ENCODE measurements around the gene CAMTA1. TPM values are rescaled to one million over a fixed set of nuclear protein-coding genes. Genes with fewer than 3 reads are reported as not detected.
"Not testable (repeated sequence)": the region's sequence is repeated elsewhere in the genome, so short reads cannot be mapped to it uniquely, and the experiment has no call there.

CAMTA1 gene
- total and polyA plus RNA-seq, 9 of the 15 experiments (the other 6 are each of a cell fraction or from before 2014, with no cell fraction given) = 43.9 to 161 (median 65.9) TPM

DNA sequence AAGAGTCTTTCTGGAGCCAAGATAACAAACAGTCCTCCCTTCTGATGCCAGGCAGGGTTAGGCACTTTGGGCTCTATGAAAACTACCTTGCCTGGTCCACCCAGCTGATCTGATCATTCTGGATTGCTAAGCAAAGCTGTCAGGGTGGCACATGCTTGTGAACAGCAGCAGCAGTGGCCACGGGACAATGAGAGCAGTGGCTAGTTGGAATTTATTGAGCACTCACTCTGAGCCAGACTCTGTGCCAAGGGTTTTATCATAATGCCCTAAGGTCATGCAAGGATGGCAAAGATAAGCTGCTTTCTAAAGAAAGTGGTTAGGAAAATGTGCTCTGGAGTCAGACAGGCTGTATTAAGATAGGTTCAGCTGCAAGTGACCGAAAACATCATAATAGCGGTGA is 595.5 kb downstream of the CAMTA1 start (continued):
- no peak for TF ChIP-seq IRF1 (CRISPR knock-in tag; IDR thresholded peaks at IDR 0.05; ENCODE audit: borderline replicate concordance)

DNA sequence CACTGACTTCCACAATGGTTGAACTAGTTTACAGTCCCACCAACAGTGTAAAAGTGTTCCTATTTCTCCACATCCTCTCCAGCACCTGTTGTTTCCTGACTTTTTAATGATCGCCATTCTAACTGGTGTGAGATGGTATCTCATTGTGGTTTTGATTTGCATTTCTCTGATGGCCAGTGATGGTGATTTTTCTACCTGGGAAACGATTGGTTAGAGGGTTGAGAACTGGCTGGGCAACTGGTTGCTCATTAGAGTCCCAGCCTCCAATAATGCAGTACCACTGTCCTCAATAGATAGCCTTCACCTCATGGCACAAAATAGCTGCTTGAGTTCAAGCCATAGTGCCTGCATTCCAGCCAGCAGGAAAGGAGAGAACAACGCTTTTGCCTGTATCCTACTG is 596.5 kb downstream of the CAMTA1 start:
- in situ Hi-C loops (cut with MboI); CTCF ChIA-PET (ENCODE audit: low intra/inter-chr PET ratio); H3K36me3 ChIP-seq (ENCODE audit: control insufficient read depth, insufficient read depth, low read length); H3K4me2 ChIP-seq (ENCODE audit: insufficient read depth, low read length); H4K20me1 ChIP-seq (replicated peaks; ENCODE audit: control insufficient read depth, insufficient read depth, low read length); H3K27ac ChIP-seq (ENCODE audit: extremely low read depth, low read depth, low read length); H3K4me3 ChIP-seq; DNase-seq (ENCODE audit: extremely low read depth in 1 of 4, low spot score in 3 of 4); H3K9ac ChIP-seq (ENCODE audit: insufficient read depth in 1 of 2, low read depth in 2 of 2, low read length in 2 of 2); H3K79me2 ChIP-seq (ENCODE audit: control insufficient read depth, insufficient read depth, low read length); FAIRE-seq; H3K9me3 ChIP-seq (replicated peaks; ENCODE audit: control insufficient read depth, insufficient read depth, low read depth, low read length); H3K9me1 ChIP-seq (ENCODE audit: control insufficient read depth, insufficient read depth, low read length); H2AFZ ChIP-seq (ENCODE audit: low read depth, low read length); POLR2A ChIA-PET; BruUV-seq (replicated peaks); ATAC-seq; H3K4me1 ChIP-seq (replicated peaks in 1 of 2; ENCODE audit: control insufficient read depth in 2 of 2, insufficient read depth in 2 of 2, low read length in 2 of 2); intact Hi-C loops (cut with micrococcal nuclease): not testable (repeated sequence)
- peak; percentile 28 for TF ChIP-seq RBM25 (IDR thresholded peaks at IDR 0.05; ENCODE audit: low read depth, low read length, severe bottlenecking)
- WGBS (ENCODE audit: insufficient coverage, low coverage, missing lambda C conversion rate) = 0% methylated on average over 2 of the region's 3 CpGs
- peaks cover 18 to 42% of the 10 kb centered on the region in 2 experiments; a peak in 3 of 5 replicates for H3K27me3 ChIP-seq (ENCODE audit: control insufficient read depth in 2 of 2, insufficient read depth in 2 of 2, low read length in 2 of 2)

GRCh38 chr1:7382971-7383370 is 597.7 kb downstream of the CAMTA1 start:
- H3K4me3 ChIP-seq = no peak overlapping the region
- no peak overlapping the region for H2AFZ ChIP-seq (ENCODE audit: low read depth, low read length)
- no peak for TF ChIP-seq CREB3L1 (IDR thresholded peaks at IDR 0.05; ENCODE audit: borderline replicate concordance, low read depth)
- TF ChIP-seq, protein P1, sequence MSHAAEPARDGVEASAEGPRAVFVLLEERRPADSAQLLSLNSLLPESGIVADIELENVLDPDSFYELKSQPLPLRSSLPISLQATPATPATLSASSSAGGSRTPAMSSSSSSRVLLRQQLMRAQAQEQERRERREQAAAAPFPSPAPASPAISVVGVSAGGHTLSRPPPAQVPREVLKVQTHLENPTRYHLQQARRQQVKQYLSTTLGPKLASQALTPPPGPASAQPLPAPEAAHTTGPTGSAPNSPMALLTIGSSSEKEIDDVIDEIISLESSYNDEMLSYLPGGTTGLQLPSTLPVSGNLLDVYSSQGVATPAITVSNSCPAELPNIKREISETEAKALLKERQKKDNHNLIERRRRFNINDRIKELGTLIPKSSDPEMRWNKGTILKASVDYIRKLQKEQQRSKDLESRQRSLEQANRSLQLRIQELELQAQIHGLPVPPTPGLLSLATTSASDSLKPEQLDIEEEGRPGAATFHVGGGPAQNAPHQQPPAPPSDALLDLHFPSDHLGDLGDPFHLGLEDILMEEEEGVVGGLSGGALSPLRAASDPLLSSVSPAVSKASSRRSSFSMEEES (CRISPR knock-in tag; IDR thresholded peaks at IDR 0.05) = peak; percentile 53
- H3K36me3 ChIP-seq (ENCODE audit: control insufficient read depth, insufficient read depth, low read length) = no peaks in the 10 kb centered on the region
- FAIRE-seq (no peak), ATAC-seq (no peak), DNase-seq (ENCODE audit: extremely low read depth in 1 of 4, low spot score in 3 of 4) (no peak)
- H3K9me1 ChIP-seq (ENCODE audit: control insufficient read depth, insufficient read depth, low read length) = no peaks in the 10 kb centered on the region
- intact Hi-C loops (cut with micrococcal nuclease) (no loop called here), in situ Hi-C loops (cut with MboI) (no loop called here)
- 1% methylated on average over 6 of the region's 6 CpGs for WGBS (ENCODE audit: insufficient coverage, low coverage, missing lambda C conversion rate)
- no peak overlapping the region for H3K27ac ChIP-seq (ENCODE audit: extremely low read depth, low read depth, low read length)
- CTCF ChIA-PET (ENCODE audit: low intra/inter-chr PET ratio) = no interaction called here
- BruUV-seq (replicated peaks) = no TSS peak
- no peak overlapping the region for H3K9ac ChIP-seq (ENCODE audit: insufficient read depth in 1 of 2, low read depth in 2 of 2, low read length in 2 of 2)
- H3K9me3 ChIP-seq (replicated peaks; ENCODE audit: control insufficient read depth, insufficient read depth, low read depth, low read length) = no peaks in the 10 kb centered on the region
- POLR2A ChIA-PET = no interaction called here
- peaks cover 14 to 38% of the 10 kb centered on the region in 2 experiments; a peak in 3 of 5 replicates for H3K27me3 ChIP-seq (ENCODE audit: control insufficient read depth in 2 of 2, insufficient read depth in 2 of 2, low read length in 2 of 2)
- peaks cover 9% of the 10 kb centered on the region; the same call in 1 of the 2 replicates for H4K20me1 ChIP-seq (replicated peaks; ENCODE audit: control insufficient read depth, insufficient read depth, low read length)
- no peak overlapping the region for H3K4me2 ChIP-seq (ENCODE audit: insufficient read depth, low read length)
- no peaks in the 10 kb centered on the region for H3K4me1 ChIP-seq (replicated peaks in 1 of 2; ENCODE audit: control insufficient read depth in 2 of 2, insufficient read depth in 2 of 2, low read length in 2 of 2)
- no peaks in the 10 kb centered on the region for H3K79me2 ChIP-seq (ENCODE audit: control insufficient read depth, insufficient read depth, low read length)
